Muscle of back (tissue), 13 donors: ENCODE results near the gene TAAR6. TPM values are rescaled to one million over a fixed set of nuclear protein-coding genes. Genes with fewer than 3 reads are reported as not detected.
"Not testable (repeated sequence)": the region's sequence is repeated elsewhere in the genome, so short reads cannot be mapped to it uniquely, and the experiment has no call there.

Experiments used
- DNase-seq, 3 donors: peaks; one replicate each; pipeline versions ENCODE4 v3.0.0 to v3.0.0-alpha.2; 2013
- long read RNA-seq, 9 donors: transcript quantifications; one replicate each; lab custom pipeline, GENCODE V29; 2026
- polyA plus RNA-seq, 10 donors: library from polyadenylated mRNA; unstranded; fragments of 120-200 nt; gene quantifications; one replicate each; pipeline ENCODE4 v1.2.1, GENCODE V29; 2013; ENCODE audit not compliant: insufficient read length in 10 of 10

Gene TAAR6, protein sequence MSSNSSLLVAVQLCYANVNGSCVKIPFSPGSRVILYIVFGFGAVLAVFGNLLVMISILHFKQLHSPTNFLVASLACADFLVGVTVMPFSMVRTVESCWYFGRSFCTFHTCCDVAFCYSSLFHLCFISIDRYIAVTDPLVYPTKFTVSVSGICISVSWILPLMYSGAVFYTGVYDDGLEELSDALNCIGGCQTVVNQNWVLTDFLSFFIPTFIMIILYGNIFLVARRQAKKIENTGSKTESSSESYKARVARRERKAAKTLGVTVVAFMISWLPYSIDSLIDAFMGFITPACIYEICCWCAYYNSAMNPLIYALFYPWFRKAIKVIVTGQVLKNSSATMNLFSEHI
- not detected for polyA plus RNA-seq
- long read RNA-seq, donor 1 = 0 reads
- long read RNA-seq, donor 2 = 0 reads
- long read RNA-seq, donor 3 = 0 reads
- long read RNA-seq, donor 4 = 0 reads
- long read RNA-seq, donor 5 = 0 reads
- long read RNA-seq, donor 6 = 0 reads
- long read RNA-seq, donor 7 = 0 reads
- long read RNA-seq, donor 8 = 0 reads
- long read RNA-seq, donor 9 = 0 reads

DNA sequence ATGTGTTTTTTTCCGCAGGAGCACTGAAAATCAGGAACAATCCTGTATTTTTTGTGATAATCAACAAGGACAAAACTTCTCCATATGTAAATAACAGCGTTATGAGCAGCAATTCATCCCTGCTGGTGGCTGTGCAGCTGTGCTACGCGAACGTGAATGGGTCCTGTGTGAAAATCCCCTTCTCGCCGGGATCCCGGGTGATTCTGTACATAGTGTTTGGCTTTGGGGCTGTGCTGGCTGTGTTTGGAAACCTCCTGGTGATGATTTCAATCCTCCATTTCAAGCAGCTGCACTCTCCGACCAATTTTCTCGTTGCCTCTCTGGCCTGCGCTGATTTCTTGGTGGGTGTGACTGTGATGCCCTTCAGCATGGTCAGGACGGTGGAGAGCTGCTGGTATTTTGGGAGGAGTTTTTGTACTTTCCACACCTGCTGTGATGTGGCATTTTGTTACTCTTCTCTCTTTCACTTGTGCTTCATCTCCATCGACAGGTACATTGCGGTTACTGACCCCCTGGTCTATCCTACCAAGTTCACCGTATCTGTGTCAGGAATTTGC is at the start of gene TAAR6:
Gene TAAR6, plus strand, starts transcription at position 102 of the 557 bp plus-strand sequence. Its CDS starts 0 bp downstream, at position 102.
- DNase-seq = no peak

DNA sequence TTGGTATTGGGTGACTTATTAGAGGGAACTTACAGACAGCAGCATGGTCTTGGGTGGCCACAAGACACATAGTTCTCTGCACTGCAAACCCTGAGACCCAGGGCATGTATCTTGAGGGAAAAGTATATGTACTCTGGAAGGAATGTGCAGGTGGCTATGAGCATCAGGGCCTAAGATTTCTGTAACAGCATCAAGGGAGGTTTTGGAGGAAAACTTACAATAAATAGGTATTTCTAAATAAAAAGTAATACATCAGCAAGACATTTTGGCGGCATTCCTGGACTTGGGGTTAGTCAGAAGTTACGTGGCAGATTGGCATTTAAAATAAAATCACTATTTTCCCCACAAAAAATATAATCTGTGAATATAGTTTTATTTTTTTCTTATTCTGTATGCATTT is 49.2 kb upstream of the TAAR6 start:
- no peak for DNase-seq

DNA sequence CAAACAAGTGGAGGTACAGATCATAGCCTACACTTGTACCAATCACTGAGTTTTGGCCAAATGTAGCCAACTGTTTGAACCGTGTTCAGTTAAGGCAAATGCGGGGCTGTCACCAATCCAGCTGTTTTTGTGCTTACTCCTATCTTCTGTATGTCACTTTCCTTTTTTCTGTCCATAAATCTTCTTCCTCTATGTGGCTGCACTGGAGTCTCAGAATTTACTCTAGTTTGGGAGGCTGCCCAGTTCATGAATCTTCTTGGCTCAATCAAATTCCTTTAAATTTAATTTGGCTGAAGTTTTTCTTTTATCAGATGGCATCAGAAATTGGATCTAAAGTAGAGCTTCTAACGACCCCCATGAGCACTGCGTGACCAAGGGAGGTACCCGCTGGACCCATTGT is 45.5 kb upstream of the TAAR6 start:
- DNase-seq = no peak

DNA sequence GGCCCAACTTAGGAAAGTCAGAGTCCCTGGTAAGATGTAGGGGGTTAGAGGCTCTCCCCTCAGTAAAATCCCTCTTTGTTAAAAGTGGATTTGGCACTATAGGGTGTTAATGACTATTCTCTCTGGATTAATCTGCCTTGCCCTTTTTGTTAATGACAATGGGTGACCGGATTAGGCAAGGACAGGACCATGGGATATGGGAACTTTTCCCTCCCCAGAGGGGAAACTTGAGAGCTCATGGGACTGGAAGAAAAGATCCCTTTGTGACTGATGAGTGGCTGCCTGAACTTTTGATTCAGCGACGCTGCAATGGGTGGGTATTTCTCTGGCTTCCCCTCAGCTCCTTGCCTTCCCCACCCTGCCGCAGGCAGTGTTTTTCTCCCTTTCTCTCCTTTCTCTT is 44.3 kb upstream of the TAAR6 start:
- no peak for DNase-seq

DNA sequence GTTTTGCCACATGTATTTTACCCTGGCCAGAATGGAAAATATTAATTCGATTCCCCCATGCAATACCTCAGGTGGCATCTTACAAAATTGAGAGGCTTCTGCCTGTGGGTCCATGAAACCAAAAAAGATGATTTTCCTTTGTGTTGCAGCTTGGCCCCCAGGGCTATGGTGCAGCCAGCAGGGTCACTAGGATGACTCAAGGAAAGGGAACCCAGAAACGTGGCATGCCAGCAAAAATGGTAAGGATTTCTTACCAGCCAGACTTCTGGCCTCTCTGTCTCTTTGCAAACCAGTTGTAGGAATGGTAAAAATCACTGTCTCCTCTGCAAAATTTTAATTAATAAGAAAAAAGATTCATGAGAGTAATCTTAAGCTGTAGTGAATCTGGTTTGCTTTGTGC is 43.7 kb upstream of the TAAR6 start:
- no peak for DNase-seq

DNA sequence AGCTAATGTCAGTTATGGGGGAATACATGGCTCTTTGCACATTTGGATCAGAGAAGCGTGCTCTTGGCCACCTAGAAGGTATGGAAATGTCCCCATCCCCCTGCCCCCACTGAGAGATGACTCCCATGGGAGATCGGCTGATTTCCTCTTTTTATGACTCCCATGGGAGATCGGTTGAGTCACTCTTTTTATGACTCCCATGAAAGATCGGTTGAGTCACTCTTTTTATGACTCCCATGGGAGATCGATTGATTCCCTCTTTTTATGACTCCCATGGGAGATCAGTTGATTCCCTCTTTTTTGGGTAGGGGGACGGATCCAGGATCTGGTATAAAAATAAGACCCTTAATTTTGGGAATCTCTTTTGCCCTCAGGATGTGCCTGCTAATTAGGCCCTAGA is 42.3 kb upstream of the TAAR6 start:
- no peak for DNase-seq

DNA sequence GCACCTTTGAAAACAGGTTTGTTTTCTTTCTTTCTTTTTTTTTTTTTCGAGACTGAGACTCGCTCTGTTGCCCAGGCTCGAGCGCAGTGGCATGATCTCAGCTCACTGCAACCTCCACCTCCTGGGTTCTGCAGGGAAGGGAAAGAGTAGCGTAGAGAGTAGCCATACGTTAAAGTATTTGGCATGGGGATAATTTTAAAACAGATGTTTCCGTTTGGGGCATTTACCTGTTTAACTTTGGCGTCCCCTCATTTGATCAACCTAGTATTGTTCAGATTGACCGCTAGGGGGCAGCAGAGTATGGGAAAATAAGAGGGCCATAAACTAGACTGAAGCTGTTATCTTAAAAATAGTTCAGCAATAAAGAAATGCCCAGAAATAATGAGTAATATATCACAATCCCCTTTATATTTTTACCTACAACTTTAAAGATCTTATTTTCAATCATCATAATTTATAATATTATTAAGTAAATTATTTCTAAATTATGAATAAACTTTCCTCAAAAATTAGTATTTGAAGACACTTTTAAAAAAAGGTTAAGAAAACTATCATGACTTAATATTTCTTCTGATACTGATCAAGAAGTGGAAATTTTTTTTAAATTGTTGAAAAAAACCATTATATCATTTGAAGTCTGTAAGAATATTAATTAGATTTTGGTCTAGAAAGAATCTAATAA is 39.7 kb upstream of the TAAR6 start:
- DNase-seq = peak; percentile 60 to 73 (median 66)

DNA sequence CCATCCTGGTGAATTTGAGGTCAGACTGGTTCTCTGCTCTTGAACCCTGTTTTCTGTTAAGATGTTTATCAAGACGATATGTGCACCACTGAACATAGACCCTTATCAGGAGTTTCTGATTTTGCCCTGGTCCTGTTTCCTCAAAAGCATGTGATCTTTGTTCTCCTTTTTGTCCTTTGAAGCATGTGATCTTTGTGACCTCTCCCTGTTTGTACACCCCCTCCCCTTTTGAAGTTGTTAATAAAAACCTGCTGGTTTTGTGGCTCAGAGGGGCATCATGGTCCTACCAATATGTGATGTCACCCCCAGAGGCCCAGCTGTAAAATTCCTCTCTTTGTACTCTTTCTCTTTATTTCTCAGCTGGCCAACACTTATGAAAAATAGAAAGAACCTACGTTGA is 35.6 kb upstream of the TAAR6 start:
- not testable (repeated sequence) for DNase-seq

DNA sequence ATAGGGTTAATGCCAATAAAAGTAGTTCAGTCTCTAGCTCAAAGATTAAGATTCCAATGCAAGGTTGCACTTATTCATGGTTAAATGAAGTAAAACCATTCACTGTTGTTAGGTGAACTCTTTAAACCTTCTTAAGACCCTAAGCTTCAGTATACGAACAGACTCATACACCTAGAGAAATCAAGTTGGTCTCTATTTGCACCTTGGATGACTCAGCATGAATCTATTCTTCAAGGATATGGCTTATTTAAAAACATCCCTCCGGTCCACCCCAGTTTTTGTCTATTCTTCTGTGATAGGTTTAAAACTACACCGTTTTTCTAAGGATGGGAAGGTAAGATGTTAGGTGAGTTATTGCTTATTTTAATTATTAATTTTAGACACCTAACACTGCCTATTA is 33.0 kb upstream of the TAAR6 start:
- DNase-seq = no peak

DNA sequence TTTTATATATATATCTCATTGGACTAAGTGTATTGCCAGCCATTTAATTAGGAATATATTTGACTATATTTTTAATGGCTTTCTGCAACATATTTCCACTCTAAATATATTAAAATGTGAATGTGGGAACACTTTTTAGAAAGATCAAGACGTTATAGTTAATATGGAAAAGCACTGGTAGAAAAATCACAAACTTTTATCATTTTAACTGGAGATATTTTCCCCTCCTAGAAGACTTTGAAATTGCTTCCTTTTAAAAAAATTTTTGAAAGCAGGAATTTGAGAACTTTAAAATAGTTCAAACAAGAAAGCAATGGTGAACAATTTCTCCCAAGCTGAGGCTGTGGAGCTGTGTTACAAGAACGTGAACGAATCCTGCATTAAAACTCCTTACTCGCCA is 32.1 kb upstream of the TAAR6 start, which contains the start of gene TAAR9:
Gene TAAR9, plus strand, starts transcription at position 301 of the 400 bp plus-strand sequence. Its CDS starts 13 bp downstream, at position 314.
- no peak for DNase-seq

DNA sequence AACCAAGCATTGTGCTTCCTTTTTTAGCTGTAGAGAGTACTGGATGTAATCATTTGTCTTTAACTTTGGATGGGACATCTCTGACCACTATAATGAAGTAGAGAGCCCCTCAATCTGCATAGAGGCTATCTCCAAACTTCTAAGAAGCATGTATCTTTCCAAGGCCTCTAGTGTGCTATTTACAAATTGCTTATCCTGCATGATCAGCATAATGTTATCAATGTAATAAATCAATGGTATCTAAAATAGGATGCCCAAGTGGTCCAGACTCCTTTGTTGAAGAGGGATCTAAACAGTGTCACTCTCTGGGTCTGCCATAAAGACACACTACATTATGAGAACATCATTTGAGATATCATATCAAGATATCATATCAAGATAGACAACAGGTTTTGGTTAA is 25.3 kb upstream of the TAAR6 start:
- DNase-seq = no peak

DNA sequence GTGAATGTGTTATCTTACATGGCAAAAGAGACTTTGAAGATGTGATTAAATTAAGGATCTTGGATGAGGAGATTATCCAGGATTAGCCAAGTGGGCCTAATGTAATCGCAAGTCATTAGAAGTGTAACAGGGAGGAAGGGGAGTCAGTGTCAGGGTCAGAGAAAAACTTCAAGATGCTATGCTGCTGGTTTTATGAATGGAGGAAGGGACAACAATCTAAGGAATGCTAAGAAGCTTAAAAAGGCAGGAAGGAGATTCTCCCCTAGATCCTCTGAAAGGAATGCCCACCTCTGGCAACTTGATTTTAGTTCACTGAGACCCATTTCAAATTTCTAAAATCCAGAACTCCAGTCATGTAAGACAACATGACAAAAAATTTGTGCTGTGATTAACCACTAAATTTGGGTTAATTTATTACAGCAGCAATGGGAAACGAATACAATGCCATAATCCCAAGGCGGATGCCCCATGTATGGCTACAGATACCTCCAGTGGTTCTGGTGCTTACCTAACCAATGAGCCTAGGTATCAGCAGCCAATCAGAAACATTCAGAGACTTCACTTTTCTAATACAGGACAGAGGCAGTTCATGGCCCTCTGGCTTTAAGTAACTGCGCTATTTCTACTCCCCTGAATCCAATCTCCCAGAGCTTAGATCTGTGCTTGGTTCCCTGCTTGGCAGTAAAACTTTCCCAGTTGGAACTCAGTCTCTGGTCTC is 21.2 kb upstream of the TAAR6 start:
- no peak for DNase-seq

DNA sequence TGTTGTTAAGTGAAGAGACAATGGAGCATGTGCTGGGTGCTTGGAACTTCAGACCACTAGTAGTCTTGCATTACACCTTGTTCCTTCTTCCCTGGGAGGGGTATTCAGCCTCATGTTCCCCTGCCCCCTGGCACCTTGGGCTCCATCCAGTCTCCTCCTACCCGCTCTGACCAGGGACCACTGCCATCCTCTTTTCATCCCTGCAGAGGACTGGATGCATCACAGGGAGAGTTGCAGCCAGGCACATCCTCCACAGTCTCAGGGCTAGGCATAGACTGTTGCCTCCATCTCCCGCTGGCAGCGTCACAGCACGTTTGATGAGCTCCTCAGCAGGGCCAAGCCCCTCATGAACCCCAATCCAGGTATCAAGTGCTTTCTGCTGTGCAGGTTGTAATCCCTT is 18.9 kb upstream of the TAAR6 start:
- no peak for DNase-seq

DNA sequence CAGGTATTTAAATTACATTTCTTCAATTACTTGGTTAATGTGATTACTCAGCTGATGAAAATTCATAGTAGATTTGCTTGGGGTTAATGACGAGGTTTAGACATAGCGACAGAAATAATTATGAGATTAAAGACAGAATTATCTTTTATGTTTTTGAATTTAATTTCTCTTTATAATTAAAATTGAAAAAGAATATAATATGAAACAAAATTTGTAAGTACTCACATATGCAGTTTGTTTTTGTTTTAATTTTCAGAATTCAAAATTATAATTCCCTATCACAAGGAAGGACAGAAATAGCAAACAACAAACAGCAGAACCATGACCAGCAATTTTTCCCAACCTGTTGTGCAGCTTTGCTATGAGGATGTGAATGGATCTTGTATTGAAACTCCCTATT is 17.8 kb upstream of the TAAR6 start, which contains the start of gene TAAR8:
Gene TAAR8, plus strand, starts transcription at position 301 of the 400 bp plus-strand sequence. Its CDS starts 21 bp downstream, at position 322.
- no peak for DNase-seq

DNA sequence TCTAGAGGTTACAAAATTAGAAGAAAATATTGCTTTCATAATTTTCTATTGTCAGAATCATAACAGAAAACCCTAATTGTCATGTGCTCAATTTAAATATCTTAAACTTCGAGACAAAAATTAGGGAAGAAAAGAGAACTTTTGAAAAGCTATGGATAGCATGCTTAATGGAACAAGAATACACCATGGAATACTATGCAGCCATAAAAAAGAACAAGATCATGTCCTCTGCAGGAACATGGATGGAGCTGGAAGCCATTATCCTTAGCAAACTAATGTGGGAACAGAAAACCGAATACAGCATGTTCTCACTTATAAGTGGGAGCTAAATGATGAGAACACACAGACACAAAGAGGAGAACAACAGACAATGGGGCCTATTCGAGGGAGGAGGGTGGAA is 10.0 kb upstream of the TAAR6 start:
- DNase-seq = not testable (repeated sequence)

DNA sequence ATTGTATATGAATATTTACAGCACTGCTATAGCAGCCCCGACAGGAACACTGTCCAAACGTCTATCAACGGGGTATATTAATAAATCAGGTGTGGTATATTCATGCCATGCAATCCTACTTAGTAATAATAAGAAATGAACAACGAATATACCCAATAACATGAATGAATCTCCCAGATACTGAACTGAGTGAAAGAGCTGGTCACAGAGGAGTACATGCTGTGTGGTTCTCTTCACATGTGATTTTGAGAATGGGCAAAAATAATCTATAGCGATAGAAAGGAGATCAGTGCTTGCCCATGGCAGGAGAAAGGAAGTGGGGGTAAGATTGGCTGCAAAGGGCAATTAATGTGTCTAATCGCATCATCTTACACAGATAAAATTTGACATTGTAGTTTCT is 3.7 kb upstream of the TAAR6 start:
- no peak for DNase-seq

DNA sequence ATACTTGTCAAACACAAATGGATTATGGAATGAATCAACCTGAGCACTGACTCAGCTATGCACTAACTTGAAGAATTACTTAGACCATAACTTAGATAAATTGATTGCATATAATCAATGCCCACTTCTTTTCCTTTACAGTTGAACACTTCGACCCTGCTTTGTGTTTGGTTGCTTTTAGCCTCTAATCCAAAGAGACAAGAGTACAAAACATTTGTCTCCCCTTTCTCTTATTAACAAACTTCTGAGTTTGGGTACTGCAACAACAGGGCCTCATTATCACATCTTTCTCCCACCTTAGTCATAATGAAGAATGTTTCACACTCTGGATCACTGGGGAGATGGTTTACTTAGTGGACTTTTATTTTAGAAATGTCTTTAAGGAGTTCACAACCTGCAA is 2.6 kb upstream of the TAAR6 start:
- no peak for DNase-seq

DNA sequence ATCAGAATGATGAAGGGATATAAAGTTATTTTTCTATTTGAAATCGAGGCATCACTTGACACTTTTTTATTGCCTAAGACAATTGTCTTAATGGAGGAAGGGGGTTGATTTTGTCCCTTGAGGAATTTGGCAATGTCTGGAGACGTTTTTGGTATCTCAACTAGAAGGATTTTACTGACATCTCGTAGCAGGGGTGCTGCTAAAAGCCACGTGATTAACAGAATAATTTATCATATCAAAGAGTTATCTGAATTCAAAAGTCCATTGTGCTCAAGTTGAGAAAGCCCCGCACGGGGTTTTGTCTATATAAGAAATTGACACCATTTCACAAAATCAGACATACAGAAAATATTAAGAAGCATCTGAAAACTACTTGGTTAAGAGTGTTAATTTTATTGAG is 1.5 kb upstream of the TAAR6 start:
- no peak for DNase-seq

DNA sequence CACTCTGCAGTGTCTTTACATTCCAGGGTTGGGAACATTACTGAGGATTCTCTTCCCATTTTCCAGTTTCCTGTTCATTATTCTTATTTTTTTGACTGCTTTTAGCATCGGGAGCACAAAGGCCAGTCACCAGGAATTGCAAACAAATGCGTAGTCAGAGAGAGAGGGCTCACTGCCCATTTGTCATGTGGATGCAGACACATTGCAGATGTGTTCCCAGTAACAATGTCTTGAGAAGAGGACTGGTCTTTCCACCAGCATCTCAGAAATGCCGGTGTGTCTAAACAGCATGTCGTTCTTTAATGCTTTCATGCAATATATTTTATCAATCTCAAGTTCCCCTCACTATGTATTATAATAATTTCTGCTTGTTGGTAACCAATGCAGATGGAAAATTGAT is 952 bp upstream of the TAAR6 start:
- no peak for DNase-seq

DNA sequence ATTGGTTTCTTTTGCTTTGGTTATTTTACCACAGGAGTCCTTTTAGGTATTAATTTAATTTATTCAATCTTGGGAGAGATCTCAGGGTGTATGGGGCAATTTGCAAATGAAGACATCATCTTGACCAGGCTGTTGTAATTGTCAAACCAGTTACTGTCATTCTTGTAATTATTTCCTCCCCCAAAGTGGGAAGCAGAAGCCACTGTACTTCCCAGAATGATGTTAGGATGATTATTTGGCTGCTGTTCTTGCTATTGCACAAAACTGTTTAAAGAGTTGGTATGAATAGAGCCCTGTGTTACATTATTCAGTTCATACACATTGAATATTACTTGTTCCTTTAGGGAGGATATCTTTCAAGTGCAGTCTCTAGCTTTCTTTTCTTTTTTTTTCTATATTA is 1.7 kb downstream of the TAAR6 start:
- DNase-seq = no peak

DNA sequence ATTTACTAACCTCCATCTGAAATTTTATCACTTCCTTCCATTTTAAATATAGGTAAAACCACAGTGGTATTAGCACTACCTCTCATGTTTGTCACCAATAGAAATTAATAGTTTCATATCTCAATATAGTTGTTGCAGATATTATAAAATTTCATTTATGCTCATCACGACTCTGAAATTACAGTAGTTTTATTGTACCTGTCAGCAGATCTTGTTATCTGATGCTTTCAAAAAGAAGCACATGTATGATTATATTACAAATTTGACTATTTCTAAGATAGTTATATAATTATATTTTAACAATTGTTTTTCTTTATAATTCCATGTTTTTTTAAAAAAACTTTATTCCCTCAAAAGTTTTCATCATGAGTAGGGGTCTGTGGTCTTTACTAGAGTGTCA is 14.6 kb downstream of the TAAR6 start:
- DNase-seq = no peak

DNA sequence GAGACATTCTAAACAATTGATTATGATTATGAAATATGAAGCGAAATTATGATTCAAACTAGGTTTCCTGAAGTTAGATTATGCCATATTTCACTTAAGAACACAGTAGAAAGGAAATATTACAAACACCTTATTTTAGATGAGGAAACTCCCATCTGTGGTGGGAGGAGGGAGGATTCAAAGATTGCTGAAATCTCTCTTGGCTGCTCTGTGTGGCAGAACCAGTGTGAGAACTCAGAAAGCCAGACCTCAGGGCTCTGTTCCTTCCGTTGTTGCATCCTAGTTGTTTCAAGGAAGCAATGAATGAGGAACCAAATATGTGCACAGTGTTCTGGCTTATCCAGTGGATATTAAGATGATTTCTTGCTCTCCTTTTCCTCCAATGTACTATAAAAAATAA is 17.3 kb downstream of the TAAR6 start:
- no peak for DNase-seq
